Measurements from ENCODE around the gene BICDL2.
"Not testable (repeated sequence)": the region's sequence is repeated elsewhere in the genome, so short reads cannot be mapped to it uniquely, and the experiment has no call there.

Gene BICDL2

DNA sequence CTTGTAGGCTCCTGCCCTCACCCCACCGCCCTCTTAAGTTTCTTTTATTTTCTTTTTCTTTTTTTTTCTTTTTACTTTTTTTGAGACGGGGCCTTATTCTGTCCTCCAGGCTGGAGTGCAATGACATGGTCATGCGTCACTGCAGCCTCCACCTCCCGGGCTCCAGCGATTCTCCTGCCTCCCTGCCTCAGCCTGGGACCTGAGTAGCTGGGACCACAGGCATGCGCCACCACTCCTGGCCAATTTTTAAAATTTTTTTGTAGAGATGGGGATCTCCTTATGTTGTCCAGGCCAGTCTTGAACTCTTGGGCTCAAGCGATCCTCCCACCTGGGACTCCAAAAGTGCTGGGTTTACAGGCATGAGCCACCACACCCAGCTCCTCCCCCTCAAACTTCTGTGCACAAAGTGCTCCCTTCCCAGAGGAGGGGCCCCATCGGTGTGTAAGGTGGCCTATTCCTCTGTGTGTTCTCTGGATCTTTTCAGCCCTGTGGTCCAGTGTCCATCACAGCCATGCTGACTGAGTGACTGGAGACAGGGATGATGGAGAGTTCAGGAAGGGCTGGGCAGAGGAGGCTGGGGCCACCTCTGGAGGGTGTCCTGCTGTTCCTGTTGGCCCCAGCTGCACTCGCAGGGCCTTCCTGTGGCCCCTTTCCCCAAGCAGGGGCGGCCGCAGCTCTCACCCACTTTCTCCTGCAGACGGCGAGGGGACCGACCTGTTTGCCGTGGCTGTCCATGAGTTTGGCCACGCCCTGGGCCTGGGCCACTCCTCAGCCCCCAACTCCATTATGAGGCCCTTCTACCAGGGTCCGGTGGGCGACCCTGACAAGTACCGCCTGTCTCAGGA is 19.8 kb upstream of the BICDL2 start:
- TF ChIP-seq, protein P1, sequence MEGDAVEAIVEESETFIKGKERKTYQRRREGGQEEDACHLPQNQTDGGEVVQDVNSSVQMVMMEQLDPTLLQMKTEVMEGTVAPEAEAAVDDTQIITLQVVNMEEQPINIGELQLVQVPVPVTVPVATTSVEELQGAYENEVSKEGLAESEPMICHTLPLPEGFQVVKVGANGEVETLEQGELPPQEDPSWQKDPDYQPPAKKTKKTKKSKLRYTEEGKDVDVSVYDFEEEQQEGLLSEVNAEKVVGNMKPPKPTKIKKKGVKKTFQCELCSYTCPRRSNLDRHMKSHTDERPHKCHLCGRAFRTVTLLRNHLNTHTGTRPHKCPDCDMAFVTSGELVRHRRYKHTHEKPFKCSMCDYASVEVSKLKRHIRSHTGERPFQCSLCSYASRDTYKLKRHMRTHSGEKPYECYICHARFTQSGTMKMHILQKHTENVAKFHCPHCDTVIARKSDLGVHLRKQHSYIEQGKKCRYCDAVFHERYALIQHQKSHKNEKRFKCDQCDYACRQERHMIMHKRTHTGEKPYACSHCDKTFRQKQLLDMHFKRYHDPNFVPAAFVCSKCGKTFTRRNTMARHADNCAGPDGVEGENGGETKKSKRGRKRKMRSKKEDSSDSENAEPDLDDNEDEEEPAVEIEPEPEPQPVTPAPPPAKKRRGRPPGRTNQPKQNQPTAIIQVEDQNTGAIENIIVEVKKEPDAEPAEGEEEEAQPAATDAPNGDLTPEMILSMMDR (conservative IDR thresholded peaks at IDR 0.05; ENCODE audit: low read depth, low read length), result no peak
- no peak for DNase-seq (ENCODE audit: low read depth)
- H3K4me3 ChIP-seq (ENCODE audit: low read length), result no peak overlapping the region

- not testable (repeated sequence) for H3K4me3 ChIP-seq (ENCODE audit: low read length); DNase-seq (ENCODE audit: low read depth)
Observed at GRCh38 chr16:3055734-3056115, 19.0 kb upstream of the BICDL2 start.

DNA sequence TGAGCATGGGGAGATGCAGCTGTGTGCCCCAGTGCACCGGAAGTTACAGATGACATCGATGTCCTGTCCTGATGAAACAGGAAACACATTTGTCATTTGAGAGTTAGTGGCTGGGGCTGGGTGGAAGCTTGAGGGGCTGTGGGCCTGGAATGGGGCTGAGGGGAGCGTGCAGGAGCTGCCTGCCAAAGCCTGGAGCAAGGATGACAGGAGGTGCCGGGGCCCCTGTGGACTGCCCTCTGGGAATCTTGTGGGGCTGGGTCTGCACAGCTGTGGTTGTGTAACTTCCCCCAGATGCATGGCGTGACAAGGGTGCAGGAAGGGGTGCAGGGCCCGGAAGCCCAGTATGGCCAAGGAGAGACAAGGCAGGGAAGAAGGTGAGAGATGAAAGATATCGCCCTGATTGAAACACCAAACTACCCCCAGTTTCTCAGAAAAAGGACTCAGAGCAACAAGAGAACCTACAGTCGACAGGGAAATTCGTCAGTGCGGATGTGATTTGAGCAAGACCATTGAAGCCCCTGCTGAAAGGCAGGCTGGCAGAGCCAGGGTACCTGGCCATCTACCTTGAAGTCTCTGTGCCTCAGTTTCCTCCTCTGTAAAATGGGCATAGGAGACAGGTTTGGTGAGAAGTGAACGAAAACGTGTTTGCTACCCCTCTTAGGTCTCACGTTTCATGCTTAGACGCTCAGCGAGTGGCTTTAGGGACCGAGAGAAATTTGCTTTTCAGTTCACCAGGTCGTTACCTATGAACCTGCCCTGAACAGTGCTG is 18.4 kb upstream of the BICDL2 start:
- H3K4me3 ChIP-seq (ENCODE audit: low read length), result no peak overlapping the region
- DNase-seq (ENCODE audit: low read depth), result no peak
- TF ChIP-seq, protein P1 (conservative IDR thresholded peaks at IDR 0.05; ENCODE audit: low read depth, low read length), result no peak

- H3K4me3 ChIP-seq (ENCODE audit: low read length); DNase-seq (ENCODE audit: low read depth): not testable (repeated sequence)
Observed at GRCh38 chr16:3053330-3053710, 16.6 kb upstream of the BICDL2 start.

- not testable (repeated sequence) for DNase-seq (ENCODE audit: low read depth); H3K4me3 ChIP-seq (ENCODE audit: low read length)
Observed at GRCh38 chr16:3052571-3053329, 16.0 kb upstream of the BICDL2 start.

GRCh38 chr16:3051494-3051893 is 14.8 kb upstream of the BICDL2 start:
- TF ChIP-seq, protein P1 (conservative IDR thresholded peaks at IDR 0.05; ENCODE audit: low read depth, low read length), result no peak
- DNase-seq (ENCODE audit: low read depth), result no peak
- H3K4me3 ChIP-seq (ENCODE audit: low read length), result no peak overlapping the region

DNA sequence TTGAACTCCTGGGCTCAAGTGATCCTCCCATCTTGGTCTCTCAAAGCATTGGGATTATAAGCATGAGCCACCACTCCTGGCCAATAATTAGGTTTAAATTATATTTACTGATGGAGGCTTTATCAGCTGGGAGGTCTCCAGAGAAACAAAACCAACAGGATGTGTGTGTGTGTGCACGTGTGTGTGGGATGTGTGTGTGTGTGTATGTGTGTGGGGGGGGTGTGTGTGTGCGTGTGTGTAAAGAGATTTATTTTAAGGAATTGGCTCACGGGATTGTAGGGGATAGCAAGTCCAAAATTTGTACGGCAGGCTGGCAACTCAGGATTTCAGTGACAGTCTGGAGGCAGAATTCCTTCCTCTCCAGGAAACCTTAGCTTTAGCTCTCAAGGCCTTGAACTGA is 14.3 kb upstream of the BICDL2 start:
- no peak overlapping the region for H3K4me3 ChIP-seq (ENCODE audit: low read length)
- TF ChIP-seq, protein P1 (conservative IDR thresholded peaks at IDR 0.05; ENCODE audit: low read depth, low read length), result no peak
- no peak for DNase-seq (ENCODE audit: low read depth)

- TF ChIP-seq, protein P1 (conservative IDR thresholded peaks at IDR 0.05; ENCODE audit: low read depth, low read length), result no peak
- no peak overlapping the region for H3K4me3 ChIP-seq (ENCODE audit: low read length)
- DNase-seq (ENCODE audit: low read depth), result no peak
Observed at GRCh38 chr16:3050487-3050886, 13.7 kb upstream of the BICDL2 start.

Data from retinal pigment epithelial cell (primary cell).